GM19395 (cell line): ENCODE results near the gene NBEA.

ENCODE experiments used
- ATAC-seq: cut with Tn5 transposase; IDR thresholded peaks from one replicate; pipeline ENCODE4 v1.9.1; 2021; ENCODE audit warnings: mild to moderate bottlenecking, moderate library complexity; ENCODE audit not compliant: unreplicated experiment

NBEA gene

GRCh38 chr13:35557475-35557874, 615.4 kb downstream of the NBEA start:
- no peak for ATAC-seq

- ATAC-seq: no peak
Observed at GRCh38 chr13:35561540-35561939, 619.5 kb downstream of the NBEA start.

GRCh38 chr13:35565273-35565672, 623.2 kb downstream of the NBEA start:
- ATAC-seq: no peak

GRCh38 chr13:35566340-35566739, 624.3 kb downstream of the NBEA start:
- ATAC-seq: no peak

GRCh38 chr13:35567406-35567980, 625.4 kb downstream of the NBEA start:
- ATAC-seq: no peak

GRCh38 chr13:35573639-35574038, 631.6 kb downstream of the NBEA start:
- ATAC-seq: no peak

- ATAC-seq: no peak
Observed at GRCh38 chr13:35592457-35592856, 650.4 kb downstream of the NBEA start.

- no peak for ATAC-seq
Observed at GRCh38 chr13:35593651-35594050, 651.6 kb downstream of the NBEA start.

- no peak for ATAC-seq
Observed at GRCh38 chr13:35594096-35594495, 652.0 kb downstream of the NBEA start.

- no peak for ATAC-seq
Observed at GRCh38 chr13:35595181-35595580, 653.1 kb downstream of the NBEA start.

- ATAC-seq: no peak
Observed at GRCh38 chr13:35596321-35597030, 654.4 kb downstream of the NBEA start.

- ATAC-seq: no peak
Observed at GRCh38 chr13:35597451-35597850, 655.4 kb downstream of the NBEA start.

GRCh38 chr13:35598233-35598632, 656.2 kb downstream of the NBEA start:
- ATAC-seq: no peak

GRCh38 chr13:35598790-35599369, 656.8 kb downstream of the NBEA start:
- ATAC-seq: no peak

- ATAC-seq: no peak
Observed at GRCh38 chr13:35599384-35599783, 657.3 kb downstream of the NBEA start.

- no peak for ATAC-seq
Observed at GRCh38 chr13:35600137-35600536, 658.1 kb downstream of the NBEA start.

- no peak for ATAC-seq
Observed at GRCh38 chr13:35603593-35604285, 661.7 kb downstream of the NBEA start.

GRCh38 chr13:35614666-35615065, 672.6 kb downstream of the NBEA start:
- no peak for ATAC-seq

GRCh38 chr13:35617420-35617819, 675.4 kb downstream of the NBEA start:
- no peak for ATAC-seq

- no peak for ATAC-seq
Observed at GRCh38 chr13:35618565-35619083, 676.6 kb downstream of the NBEA start.

- ATAC-seq: no peak
Observed at GRCh38 chr13:35621989-35622388, 679.9 kb downstream of the NBEA start.

- ATAC-seq: no peak
Observed at GRCh38 chr13:35629026-35629425, 687.0 kb downstream of the NBEA start.
